NCI-H82 treated with DMSO at 0.1 percent for 48 hours (cell line): ENCODE measurements around the gene KRT15.

Experiments
- DNase-seq: peaks from one replicate; lab custom pipeline; 2025; ENCODE audit not compliant: unreplicated experiment; lab: John Stamatoyannopoulos, UW

Gene KRT15

DNA sequence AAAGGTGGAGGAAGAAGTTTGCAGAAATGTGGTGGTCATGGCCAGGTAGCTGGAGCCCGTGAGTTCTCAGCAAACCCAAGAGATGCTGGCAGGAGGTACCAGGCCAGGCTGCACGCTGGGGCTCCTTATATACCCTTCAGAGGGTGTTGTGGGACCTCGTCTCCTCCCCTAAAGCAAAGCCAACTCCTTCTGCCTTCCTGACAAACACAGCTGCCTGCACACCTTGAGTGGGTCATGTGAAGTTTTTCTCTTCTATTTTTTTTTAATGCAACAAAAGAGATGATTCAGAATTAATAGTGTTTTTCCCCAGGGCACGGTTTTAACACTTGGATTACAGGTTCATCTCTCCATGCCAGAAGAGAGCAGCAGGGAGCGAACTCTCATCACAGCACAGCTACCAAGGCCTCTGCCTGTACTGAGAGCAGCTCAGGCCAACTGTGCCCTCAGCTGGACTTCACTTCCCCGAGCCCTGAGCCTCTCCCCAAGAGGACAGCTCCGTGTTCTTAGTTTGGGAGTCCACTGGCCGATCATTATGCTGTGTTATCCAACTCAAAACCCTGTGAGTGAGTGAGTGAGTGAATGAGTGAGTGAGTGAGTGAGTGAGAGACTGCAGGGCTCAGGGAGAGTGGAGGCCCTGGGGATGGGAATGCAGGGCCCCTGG lies at the start of gene KRT15:
Gene KRT15, minus strand, starts transcription at position 102 of the 661 bp plus-strand sequence. Its CDS starts 63 bp downstream, at position 39.
- no peak for DNase-seq

DNA sequence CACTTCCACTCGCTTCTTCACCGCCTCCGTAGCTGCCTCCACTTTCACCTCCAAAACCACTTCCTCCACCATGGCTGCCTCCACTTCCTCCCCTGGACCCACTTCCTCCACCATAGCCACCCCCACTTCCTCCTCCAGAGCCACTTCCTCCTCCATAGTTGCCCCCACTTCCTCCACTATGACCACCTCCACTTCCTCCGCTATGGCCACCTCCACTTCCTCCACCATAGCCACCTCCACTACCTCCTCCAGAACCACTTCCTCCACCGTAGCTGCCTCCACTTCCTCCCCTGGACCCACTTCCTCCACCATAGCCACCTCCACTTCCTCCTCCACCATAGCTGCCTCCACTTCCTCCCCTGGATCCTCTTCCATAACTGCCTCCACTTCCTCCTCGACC lies 48.6 kb upstream of the KRT15 start:
- DNase-seq: no peak

DNA sequence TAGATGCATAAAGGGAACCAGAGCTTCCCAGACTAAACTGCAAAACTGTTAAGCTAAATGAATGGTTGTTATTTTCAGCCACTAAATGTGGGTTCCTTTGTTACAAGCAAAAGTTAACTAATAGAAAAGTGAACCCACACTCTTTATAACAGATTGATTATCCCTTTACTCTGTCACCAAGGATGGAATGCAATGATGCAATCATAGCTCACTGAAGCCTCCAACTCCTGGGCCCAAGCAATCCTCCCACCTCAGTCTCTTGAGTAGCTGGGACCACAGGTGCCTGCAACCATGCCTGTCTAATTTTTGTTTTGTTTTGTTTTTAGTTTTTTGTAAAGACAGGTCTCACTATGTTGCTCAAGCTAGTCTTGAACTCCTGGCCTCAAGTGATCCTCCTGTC lies 46.6 kb upstream of the KRT15 start:
- no peak for DNase-seq

DNA sequence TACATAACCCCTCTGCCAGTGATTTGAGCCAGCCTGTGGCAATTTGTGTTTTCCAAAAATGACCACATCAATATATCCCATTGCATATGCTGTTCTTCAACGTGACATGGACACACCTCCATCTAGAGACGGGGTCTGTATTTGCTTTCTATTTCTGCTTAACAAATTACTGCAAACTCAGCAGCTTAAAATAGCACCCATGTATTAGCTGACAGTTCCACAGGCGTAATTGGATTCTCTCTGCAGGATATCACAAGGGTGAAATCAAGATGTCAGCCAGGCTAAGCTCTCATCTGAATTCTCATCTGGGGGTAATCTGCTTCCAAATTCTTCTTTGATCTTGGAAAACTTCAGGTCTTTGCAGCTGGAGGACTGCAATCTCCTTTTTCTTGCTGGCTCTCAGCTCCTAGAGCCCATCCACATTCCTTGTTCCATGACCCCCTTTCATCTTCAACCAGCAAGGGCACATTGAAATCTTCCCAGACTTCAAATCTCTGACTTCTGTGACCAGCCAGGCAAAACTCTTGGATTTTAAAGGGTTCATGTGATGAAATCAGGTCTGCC lies 45.0 kb upstream of the KRT15 start:
- peak; percentile 41 for DNase-seq

DNA sequence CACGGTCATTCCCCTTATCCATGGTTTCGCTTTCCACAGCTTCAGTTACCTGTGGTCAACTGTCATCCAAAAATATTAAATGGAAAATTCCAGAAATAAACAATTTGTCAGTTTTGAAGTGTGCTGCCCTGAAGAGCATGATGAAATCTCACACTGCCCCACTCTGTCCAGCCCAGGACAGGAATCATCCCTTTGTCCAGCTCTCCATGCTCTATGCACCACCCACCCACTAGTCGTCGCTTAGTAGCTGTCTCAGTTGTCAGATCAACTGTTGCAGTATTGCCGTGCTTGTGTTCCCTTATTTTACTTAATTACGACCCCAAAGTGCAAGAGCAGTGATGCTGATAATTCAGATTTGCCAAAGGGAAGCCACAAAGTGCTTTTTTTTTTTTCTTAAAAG lies 42.9 kb upstream of the KRT15 start:
- no peak for DNase-seq

DNA sequence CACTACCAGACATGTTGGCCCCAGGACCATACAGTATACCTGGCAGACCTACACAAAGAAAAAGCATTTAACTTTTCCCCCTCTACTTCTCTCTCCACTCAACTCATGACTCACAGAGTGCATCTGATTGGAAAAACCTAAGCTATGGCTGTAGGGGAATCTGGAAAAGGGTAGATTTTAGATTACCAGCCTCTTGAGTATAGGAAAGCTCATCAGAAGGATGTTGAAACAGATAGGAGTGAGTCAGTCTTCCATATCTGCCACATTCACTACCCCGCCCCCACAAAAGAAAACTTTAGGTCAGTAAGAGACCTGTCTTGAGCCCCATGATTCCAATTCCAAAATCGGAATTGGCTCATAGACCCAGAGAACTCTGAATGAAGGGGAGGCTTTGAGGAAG lies 40.9 kb upstream of the KRT15 start:
- no peak for DNase-seq

DNA sequence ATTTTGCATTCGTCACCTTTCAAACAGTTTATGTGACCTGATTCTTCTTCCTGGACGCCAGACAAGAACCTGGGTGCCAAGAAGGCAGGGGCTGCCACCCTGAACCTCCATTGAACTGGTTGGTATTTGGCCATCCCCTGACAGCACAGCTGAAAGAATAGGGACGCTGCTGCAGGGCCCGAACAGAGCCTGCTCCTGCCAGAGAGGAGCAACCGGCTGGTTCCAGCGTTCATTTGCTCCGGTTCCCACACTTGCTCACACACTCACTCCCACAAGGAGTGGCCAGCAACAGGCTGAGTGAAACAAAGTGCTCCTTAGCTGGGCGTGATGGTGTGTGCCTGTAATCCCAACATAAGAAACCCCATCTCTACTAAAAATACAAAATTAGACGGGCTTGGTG lies 38.2 kb upstream of the KRT15 start:
- no peak for DNase-seq

DNA sequence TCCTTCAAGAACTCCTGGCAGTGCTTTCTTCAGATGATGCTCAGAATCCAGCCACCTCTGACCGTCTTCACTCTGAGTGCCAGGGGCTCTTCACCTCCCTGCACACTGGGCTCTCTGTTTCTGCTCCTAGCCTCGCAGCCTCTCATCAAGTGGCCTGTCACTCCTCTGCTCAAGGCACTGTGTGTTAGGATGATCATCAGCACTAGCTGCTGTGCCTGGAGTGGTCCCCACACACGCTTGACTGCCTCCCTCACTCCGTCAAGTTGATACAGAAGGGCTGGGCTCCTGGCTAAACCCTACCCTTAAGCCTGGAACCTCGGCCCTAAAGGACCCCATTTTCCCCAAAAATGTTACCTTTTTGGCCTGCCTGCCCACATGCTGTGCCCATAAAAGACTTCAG lies 37.6 kb upstream of the KRT15 start:
- no peak for DNase-seq

DNA sequence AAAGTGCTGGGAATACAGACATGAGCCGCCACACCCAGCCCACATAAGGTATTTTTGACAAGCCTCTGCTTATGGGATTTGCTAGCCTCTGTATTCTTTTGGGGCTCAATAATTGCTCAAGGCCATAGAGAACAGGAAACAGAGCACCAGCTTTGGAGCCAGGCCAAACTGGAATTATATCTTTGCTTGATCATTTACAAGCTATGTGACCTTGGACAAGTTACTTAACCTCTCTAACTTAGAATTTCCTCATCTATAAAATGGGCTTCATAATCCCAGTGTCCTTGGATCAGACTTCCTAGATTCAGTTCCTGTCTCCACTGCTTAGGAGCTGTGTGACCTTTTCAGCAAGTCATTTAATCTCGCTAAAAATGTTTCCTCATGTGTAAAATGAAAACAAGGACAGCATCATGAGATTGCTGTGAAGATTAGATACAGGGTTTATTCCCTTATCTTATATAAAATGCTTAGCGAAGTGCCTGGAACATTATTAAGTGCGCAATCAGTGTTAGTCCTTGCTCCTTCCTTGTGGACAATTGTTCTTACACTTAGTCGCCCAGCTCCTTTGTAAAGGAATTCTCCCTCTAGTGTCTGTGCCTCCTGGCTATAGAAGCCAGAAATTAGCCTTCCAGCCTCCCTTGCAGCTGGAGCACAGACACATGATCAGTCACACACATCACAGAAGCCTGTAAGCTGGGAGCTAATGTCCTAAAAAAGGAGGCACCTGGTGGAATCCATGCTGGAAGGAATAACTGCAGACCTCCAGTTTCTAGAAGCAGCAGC lies 36.6 kb upstream of the KRT15 start:
- DNase-seq: no peak

DNA sequence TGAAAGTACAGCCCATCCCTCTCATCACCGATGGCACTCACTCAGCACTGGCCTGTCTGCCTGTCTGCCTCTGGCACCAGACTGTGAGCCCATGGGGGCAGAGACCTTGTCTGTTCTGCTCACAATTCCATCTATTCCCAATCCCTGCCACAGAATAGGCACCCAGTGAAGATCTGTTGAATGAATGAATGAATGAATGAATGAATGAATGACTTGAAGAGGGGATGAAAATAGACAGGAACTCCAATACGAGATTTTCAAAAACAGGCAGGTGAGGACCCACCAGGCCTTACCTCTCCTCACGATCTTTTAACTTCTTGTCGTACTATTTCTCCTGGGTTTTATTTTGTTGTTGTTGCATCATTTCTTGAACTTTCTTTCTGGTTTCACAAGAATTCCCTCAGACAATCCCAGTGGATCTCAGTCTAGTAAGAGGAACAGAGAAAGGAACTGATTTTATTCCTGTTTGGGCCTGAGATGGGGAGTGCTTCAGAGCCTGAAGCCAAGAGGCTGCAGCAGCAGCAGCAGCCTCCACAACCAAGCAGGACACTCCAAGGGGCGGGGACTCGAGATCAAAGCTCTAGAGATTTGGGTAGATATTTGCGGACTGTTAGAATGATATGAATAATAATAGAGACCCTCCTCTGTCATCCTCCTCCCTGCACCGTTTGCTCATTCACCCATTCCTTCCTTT lies 35.4 kb upstream of the KRT15 start:
- DNase-seq: no peak

DNA sequence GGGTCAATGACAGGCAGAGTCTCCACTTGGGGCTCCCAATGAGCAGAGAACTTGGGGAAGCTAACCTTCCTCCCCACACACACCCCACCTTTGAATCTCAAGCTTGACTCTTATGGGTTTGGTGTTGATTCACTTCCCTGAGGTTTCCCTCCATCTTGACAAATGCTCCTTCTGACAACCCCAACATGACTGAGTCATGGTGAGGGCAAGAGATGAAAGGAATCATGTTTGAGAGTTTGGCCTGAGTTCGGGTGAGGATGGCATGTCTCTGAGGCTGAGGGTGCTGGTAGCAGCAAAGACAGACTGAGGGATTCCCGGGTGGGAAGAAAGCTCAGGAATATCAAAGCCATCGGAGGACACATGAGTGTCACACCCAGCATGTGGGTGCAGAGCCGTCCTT lies 34.5 kb upstream of the KRT15 start:
- DNase-seq: no peak

DNA sequence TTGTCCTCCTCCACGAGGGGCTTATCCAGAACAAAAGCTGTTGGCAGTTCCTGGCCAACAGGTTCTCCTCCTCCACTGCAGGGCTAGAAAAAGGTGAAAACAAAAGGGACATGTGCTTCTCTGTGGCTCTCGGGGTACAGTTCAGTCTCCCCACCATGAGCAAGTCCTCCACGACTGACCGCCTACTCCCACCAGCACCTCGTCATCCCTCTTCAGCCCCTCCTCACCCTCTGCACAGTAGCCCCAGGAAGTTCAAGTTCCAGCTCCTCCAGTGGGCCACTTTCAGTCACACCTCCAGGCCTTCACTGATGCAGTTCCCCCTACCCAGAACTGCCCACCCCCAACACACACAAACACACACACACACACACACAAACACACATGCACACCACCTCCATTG lies 33.8 kb upstream of the KRT15 start:
- DNase-seq: no peak

DNA sequence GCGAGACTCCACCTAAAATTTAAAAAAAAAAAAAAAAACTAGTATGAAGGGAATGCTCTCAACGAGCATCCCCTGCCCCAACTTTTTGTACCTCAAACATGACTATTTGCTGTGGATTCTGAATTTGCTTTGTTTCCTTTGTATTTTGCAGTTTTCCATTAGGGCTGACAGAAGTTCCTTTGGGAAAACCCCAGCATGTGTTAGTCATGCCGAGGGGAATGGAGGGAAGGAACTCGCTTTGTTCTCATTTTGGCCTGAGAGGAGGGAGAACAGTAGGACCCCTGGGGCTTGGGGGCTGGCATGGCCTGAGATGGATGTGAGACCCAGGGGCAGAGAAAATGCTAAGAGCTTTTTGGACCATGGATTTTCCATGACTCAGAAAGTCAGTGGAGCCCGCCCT lies 32.7 kb upstream of the KRT15 start:
- DNase-seq: no peak

DNA sequence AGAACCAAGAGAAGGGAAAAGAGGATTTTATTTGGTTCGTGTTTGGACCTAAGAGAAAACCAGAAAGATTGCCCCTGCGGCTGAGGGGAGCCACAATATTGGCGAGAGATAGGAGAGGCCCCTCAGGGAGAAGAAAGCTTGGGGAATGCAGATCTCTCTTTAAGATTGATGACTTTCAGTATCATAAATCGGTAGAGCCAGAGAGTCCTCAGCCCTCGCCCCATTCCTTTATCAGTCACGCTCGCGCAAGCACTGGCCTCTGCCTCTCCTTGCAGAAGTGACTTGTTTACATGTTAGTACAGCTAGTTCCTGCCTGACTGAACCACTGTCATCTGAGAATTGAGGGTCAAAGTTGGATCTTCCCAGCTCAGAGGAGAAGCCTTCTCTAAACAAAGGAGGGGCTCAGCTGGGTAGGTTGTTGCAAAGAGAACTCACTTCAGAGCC lies 30.9 kb upstream of the KRT15 start:
- DNase-seq: no peak

DNA sequence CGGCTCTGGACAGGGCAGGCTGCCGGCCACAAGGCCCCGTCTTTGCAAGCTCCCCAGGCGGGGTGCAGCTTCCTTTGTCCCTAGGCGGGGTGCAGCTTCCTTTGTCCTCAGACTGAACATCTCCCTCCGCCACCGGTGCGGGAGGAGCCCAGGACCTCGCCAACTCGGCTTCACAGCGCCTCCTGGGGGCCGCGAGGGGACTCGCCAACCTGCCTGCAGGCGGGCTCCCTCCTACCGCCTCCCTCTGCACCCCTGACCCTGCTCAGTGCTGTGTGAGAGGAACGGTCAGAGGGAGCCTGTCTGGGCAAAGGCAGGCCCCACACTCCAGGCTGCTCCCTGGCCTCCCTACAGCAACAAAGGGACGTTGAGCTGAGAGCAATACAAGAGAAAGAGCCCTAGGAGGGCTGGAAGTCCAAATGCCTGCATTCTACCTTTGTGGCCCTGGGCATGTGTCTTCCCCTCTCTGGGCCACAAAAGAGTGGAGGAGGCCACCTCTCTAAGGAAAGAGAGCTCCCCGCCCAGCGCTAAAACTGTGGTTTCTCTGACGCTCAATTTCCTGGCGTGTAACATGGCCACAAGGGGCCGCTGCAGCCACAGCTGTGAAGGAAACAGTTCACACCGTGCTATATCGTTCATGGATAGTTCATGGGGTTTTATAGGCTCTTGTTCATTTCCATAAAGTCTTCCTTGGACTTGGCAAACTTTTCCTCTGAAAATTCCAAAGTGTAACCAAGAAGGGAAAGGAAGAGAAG lies 30.3 kb upstream of the KRT15 start:
- no peak for DNase-seq

DNA sequence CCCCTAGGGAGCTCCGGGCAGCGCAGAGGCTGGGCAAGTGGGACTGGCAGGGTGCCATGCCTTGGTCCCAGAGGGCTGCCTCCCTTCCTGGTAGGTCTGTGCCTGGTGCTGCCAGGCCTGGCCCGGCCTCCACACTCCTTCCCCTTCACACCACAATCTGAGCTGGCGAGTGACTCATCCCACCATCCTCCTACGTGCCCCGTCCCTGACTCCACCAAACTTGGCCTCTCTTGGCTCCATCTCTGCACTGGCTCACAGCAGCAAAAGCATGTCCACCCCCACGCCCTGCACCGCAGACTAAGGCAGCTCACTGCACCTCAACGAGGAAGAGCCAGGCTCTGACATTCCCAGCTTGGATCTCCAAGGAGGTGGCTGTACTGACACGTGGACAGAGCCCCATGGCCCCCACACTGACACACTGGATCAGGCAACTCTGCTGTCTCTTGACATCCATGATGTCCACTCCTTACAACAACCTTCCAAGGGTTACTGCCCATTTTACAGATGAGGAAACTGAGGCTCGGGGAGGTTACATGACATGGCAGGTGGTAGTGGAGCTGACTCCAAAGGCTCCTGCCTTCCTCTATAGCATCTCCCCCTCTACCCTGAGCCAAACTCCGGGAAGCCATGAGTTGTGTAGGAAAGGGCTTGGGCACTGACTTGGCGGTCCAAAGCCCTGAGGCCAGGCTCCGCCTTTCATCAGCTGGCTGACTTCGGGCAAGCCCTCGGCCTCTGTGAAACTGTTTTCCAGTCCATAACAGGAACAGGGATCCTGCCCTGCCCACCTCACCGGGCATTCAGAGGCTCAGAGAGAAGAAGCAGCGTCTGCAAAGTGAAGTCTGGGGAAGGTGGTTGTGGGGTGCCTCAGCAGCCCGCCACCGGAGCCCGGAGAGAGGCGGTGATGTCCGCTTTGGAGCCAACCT lies 29.5 kb upstream of the KRT15 start:
- DNase-seq: no peak

DNA sequence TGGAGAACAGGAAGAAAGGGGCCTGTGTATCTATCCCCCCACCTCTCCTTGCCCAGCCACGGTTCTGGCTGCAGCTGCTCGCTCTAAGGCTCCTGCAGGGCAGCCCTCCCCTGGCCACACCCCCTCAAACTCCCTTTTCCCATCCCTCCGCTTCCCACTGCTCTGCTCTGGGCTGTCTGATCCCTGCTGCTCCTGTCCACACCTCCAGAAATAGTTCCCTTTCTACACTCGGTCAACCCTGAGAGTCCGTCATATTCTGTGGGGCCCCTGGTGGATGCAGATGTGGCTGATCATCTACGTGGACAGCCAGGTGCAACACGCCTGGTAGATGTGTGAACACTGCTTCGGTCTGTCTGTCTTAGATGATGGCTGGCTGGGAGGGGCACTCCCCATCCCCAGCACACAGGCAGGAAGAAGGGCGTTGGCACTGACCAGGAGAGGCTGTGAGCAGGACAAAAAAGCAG lies 28.7 kb upstream of the KRT15 start:
- DNase-seq: no peak

DNA sequence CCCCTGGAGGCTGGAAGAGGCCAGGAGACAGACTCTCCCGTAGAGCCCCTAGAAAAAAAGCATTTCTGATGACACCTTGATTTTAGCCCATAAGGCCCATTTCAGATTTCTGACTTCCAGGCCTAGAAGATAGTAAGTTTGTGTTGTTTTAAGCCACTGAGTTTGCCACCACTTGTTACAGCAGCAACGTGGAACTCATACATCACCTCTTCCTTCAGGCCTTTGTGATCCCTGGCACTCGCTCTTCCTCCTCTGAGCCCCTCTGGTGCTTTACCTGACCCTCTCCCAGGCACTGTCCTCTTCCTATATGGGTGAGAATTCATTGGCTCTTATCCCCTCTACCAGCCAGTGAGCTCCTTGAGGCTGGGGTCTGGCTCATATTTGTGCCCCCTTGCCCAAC lies 28.1 kb upstream of the KRT15 start:
- DNase-seq: no peak

DNA sequence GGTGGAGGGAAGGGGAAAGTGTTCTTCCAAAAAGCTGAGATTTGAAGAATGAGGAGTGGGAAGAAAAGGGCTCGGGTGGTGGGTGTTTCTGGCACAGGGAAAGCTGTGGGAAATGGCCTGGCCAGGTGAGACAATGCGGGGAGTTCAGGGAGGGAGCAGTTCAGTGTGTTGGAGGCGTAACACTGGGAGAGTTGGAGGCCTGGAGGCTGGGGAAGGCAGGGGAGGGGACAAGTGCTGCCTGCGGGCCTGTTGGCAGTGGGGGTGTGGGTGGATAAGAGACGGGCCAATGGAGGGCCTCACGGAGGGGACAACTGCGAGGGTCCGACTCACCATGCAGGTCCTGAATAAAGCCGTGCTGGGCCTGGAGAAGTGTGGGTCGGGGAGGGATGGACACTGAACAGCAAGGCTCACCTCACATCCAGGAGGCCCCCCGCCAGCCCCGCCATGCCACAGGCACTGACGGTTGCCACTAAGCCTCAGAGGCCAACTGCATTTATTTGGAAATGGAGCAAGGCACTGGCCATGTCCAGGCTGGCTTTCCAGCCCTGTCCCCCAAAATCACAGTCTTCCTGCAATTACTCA lies 27.2 kb upstream of the KRT15 start:
- no peak for DNase-seq

DNA sequence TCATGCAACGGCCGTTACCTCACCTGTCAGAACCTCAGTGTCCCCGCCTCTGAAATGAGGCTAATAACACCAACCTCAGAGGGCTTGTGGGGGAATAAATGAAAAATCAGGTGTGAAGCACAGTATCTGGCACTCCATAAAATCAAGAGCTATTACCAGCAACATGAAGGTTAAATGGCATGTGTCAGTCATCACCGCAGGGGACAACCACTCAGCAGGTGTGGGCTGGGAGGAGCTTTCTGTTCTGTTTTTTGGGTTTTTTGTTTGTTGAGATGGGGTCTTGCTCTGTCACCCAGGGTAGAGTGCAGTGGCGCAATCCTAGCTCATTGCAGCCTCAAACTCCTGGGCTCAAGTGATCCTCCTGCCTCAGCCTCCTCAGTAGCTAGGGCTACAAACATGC lies 26.2 kb upstream of the KRT15 start:
- DNase-seq: no peak
